ENCODE results near the gene CDKN2B. TPM values are rescaled to one million over a fixed set of nuclear protein-coding genes. Genes with fewer than 3 reads are reported as not detected.
"Not testable (repeated sequence)": the region's sequence is repeated elsewhere in the genome, so short reads cannot be mapped to it uniquely, and the experiment has no call there.

Gene CDKN2B
- polyA plus RNA-seq, 4 donors: 0.12 to 0.42 (median 0.27) TPM

- no peak for DNase-seq (ENCODE audit: low read depth in 4 of 4, low spot score in 3 of 4)
These were observed 38.1 kb downstream of the CDKN2B start for GRCh38 chr9:21970800-21971640.

- DNase-seq (ENCODE audit: low read depth in 4 of 4, low spot score in 3 of 4): no peak
These were observed 38.9 kb downstream of the CDKN2B start for GRCh38 chr9:21969951-21970799.

- DNase-seq (ENCODE audit: low read depth in 4 of 4, low spot score in 3 of 4): no peak
These were observed 39.8 kb downstream of the CDKN2B start for GRCh38 chr9:21969011-21969940.

GRCh38 chr9:21968331-21969010 is 40.6 kb downstream of the CDKN2B start:
- DNase-seq (ENCODE audit: low read depth in 4 of 4, low spot score in 3 of 4): no peak

GRCh38 chr9:21967702-21968101 is 41.4 kb downstream of the CDKN2B start:
- no peak for DNase-seq (ENCODE audit: low read depth in 4 of 4, low spot score in 3 of 4)

- no peak for DNase-seq (ENCODE audit: low read depth in 4 of 4, low spot score in 3 of 4)
These were observed 41.9 kb downstream of the CDKN2B start for GRCh38 chr9:21967169-21967568.

- DNase-seq (ENCODE audit: low read depth in 4 of 4, low spot score in 3 of 4): no peak
These were observed 42.8 kb downstream of the CDKN2B start for GRCh38 chr9:21966140-21966851.

GRCh38 chr9:21965401-21965951 is 43.6 kb downstream of the CDKN2B start:
- no peak for DNase-seq (ENCODE audit: low read depth in 4 of 4, low spot score in 3 of 4)

GRCh38 chr9:21964925-21965385 is 44.1 kb downstream of the CDKN2B start:
- DNase-seq (ENCODE audit: low read depth in 4 of 4, low spot score in 3 of 4): no peak

- DNase-seq (ENCODE audit: low read depth in 4 of 4, low spot score in 3 of 4): no peak
These were observed 47.5 kb downstream of the CDKN2B start for GRCh38 chr9:21961569-21961968.

- DNase-seq (ENCODE audit: low read depth in 4 of 4, low spot score in 3 of 4): not testable (repeated sequence)
These were observed 49.8 kb downstream of the CDKN2B start for GRCh38 chr9:21959268-21959667.

- DNase-seq (ENCODE audit: low read depth in 4 of 4, low spot score in 3 of 4): no peak
These were observed 50.3 kb downstream of the CDKN2B start for GRCh38 chr9:21958833-21959232.

Other genes with a start within 250 kb of the CDKN2B start
- 10 to 100 TPM; 32.5 to 49.2 (median 44.9) TPM for gene MTAP, start 206.7 kb downstream of the CDKN2B start, polyA plus RNA-seq (ENCODE audit: insufficient read length in 4 of 4)
- gene CDKN2A, start 14.9 kb downstream of the CDKN2B start, polyA plus RNA-seq (ENCODE audit: insufficient read length in 4 of 4): under 1 TPM in 1 of 4 donors, not detected in 3; 0.53 TPM
- gene CDKN2B-AS1, start 14.5 kb downstream of the CDKN2B start, polyA plus RNA-seq (ENCODE audit: insufficient read length in 4 of 4): under 1 TPM in 1 of 4 donors, not detected in 3; 0.72 TPM